Naive thymus-derived CD4-positive, alpha-beta T cell (primary cell): Measurements from ENCODE around the gene WWOX. TPM values are rescaled to one million over a fixed set of nuclear protein-coding genes. Genes with fewer than 3 reads are reported as not detected.
A peak's percentile ranks its signal among the peaks of the same experiment; 100 is the strongest.

ENCODE experiments used
- ATAC-seq: fragments of 150-1000 bp; cut with Tn5 transposase; 2 replicates; pipeline ENCODE4 v1.10.0; 2021; ENCODE audit warnings: mild to moderate bottlenecking, moderate library complexity
- CTCF ChIA-PET: fragments of 350-600 bp; sonication (Branson Sonifier 250); formaldehyde crosslinking; loops from one replicate; lab custom pipeline; 2021; ENCODE audit warnings: antibody characterized with exemption; lab: Charles Lee
- POLR2A ChIA-PET: fragments of 350-600 bp; sonication (Branson Sonifier 250); formaldehyde crosslinking; loops from one replicate; lab custom pipeline; 2021; ENCODE audit warnings: antibody characterized with exemption, inconsistent platforms; lab: Charles Lee
- DNase-seq, 9 donors: peaks; one replicate each; pipeline versions ENCODE4 v3.0.0 to v3.0.0-alpha.2; 2020 to 2022; ENCODE audit warnings: mixed read lengths in 1 of 9
- H3K27ac ChIP-seq: one replicate; pipeline ENCODE4 v1.7.0; 2013; ENCODE audit warnings: mild to moderate bottlenecking, low read depth, low read length, moderate library complexity
- H3K27me3 ChIP-seq, 2 donors: one replicate each; pipeline ENCODE4 v1.7.0; 2013; ENCODE audit warnings: low read length in 2 of 2, mild to moderate bottlenecking in 2 of 2, moderate library complexity in 2 of 2; ENCODE audit not compliant: control insufficient read depth in 2 of 2, insufficient read depth in 2 of 2
- H3K36me3 ChIP-seq, 3 experiments: 1 replicate in 2 of 3; 2 replicates in 1 of 3; pipeline ENCODE4 v1.7.0; 2013; ENCODE audit warnings: low read length in 3 of 3, mild to moderate bottlenecking in 3 of 3, moderate library complexity in 1 of 3; ENCODE audit not compliant: insufficient read depth in 3 of 3, control insufficient read depth in 2 of 3
- H3K4me1 ChIP-seq, 2 donors: one replicate each; pipeline ENCODE4 v1.7.0; 2013; ENCODE audit warnings: low read length in 2 of 2, mild to moderate bottlenecking in 2 of 2, moderate library complexity in 1 of 2; ENCODE audit not compliant: control insufficient read depth in 2 of 2, insufficient read depth in 2 of 2
- H3K4me3 ChIP-seq: 2 replicates; pipeline ENCODE4 v1.7.0; 2013; ENCODE audit warnings: mild to moderate bottlenecking, low read length
- H3K9me3 ChIP-seq, 3 experiments: 1 replicate in 2 of 3; 2 replicates in 1 of 3; pipeline ENCODE4 v1.7.0; 2013; ENCODE audit warnings: low read length in 3 of 3; ENCODE audit not compliant: control insufficient read depth in 2 of 3
- H3K27ac Mint-ChIP-seq, 9 donors: one replicate each; pipeline ENCODE4 v1.8.0; 2020 to 2022; ENCODE audit warnings: mixed read lengths in 9 of 9, mild to moderate bottlenecking in 8 of 9, moderate library complexity in 5 of 9, inconsistent platforms in 2 of 9
- H3K27me3 Mint-ChIP-seq, 5 donors: one replicate each; pipeline ENCODE4 v1.8.0; 2021 to 2022; ENCODE audit warnings: mixed read lengths in 5 of 5, mild to moderate bottlenecking in 1 of 5
- H3K36me3 Mint-ChIP-seq, 5 donors: one replicate each; pipeline ENCODE4 v1.8.0; 2020 to 2022; ENCODE audit warnings: mixed read lengths in 5 of 5, mild to moderate bottlenecking in 3 of 5, inconsistent platforms in 1 of 5
- H3K4me1 Mint-ChIP-seq, 7 donors: one replicate each; pipeline ENCODE4 v1.8.0; 2020 to 2022; ENCODE audit warnings: mixed read lengths in 7 of 7, mild to moderate bottlenecking in 3 of 7, inconsistent platforms in 1 of 7
- H3K4me3 Mint-ChIP-seq, 10 donors: one replicate each; pipeline ENCODE4 v1.8.0; 2020 to 2022; ENCODE audit warnings: mild to moderate bottlenecking in 10 of 10, mixed read lengths in 10 of 10, moderate library complexity in 6 of 10, inconsistent platforms in 2 of 10
- H3K9me3 Mint-ChIP-seq, 11 donors: one replicate each; pipeline ENCODE4 v1.8.0; 2020 to 2022; ENCODE audit warnings: mixed read lengths in 11 of 11, mild to moderate bottlenecking in 4 of 11, inconsistent platforms in 1 of 11, moderate library complexity in 1 of 11
- intact Hi-C, 2 donors: fragments of 100-400 bp; cut with micrococcal nuclease; formaldehyde crosslinking; loops; one replicate each; pipeline ENCODE4 v1.15.1; 2023
- polyA plus RNA-seq, 2 donors: library from polyadenylated mRNA; unstranded; fragments of 300-500 nt; fragmentation: Illumina TruSeq; gene quantifications; one replicate each; pipeline ENCODE4 v1.2.3, GENCODE V29; 2021
- total RNA-seq, 6 experiments: library from RNA in 5 of 6; stranded (reverse) in 5 of 6; gene quantifications; 1 replicate in 5 of 6; 2 replicates in 1 of 6; pipeline ENCODE4 v1.2.3 and lab custom pipeline; 2021 to 2026

Gene WWOX
- total and polyA plus RNA-seq, 7 experiments from 2014 or later = 13.8 to 31.1 (median 20.8) TPM

DNA sequence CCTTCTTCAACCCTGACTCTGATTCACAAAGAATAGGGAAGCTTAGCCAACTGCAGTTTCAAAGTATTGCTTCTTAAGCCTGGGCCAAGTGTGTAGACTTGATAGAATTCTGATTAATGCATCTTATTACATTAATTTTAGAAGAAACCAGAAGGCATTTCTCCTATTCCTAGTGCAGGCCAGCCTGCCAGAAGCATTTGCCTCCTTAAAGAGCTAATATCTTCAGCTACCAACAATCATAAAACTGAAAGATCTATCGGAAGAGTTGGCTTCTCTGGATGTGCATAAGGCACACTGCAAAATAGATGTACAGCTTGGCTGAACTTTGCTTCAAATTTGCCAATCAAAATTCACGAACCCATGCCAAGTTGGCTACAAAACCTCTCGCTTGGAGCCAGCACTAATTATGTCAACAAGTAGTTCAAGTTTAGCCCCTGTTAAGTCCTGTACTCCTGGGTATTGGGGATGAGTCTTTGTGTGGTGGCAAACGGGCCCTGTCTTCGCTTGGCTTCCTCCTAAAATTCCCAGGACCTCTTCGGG lies 717.8 kb downstream of the WWOX start:
- Mint-ChIP-seq H3K4me3 (no peak overlapping the region), H3K9me3 (peaks cover 0 to 2% (median 0%) of the 10 kb centered on the region in 11 donors), H3K36me3 (peaks cover 0 to 3% (median 0%) of the 10 kb centered on the region in 5 donors), H3K27ac (no peak overlapping the region), H3K27me3 (no peaks in the 10 kb centered on the region), H3K4me1 (no peaks in the 10 kb centered on the region)
- POLR2A ChIA-PET = no interaction called here
- H3K9me3 ChIP-seq = no peaks in the 10 kb centered on the region
- CTCF ChIA-PET = no interaction called here
- H3K4me1 ChIP-seq = no peaks in the 10 kb centered on the region
- intact Hi-C loops = no loop called here
- no peak overlapping the region for H3K27ac ChIP-seq
- H3K27me3 ChIP-seq = no peaks in the 10 kb centered on the region
- no peak for DNase-seq
- H3K4me3 ChIP-seq = no peak overlapping the region
- ATAC-seq = no peak
- H3K36me3 ChIP-seq = no peaks in the 10 kb centered on the region

DNA sequence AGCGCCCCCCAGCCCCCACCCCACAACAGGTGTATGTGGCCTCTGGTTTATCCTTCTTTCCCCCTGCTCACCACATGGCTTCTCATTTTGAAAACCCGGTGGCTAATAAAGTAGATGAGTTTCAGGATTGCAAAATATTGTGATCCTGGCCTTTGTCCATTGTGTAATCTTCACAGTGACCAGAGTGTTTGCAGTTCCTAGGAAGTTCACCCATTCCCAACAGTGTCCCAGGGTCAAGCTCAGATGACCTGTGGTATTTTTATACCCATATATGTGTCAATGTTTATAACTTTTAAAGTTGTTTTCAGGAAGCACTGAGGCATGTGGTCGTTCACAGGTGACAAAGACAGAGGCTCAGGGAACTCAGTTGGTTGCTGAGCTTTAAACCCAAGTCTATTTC lies 721.9 kb downstream of the WWOX start:
- no peak overlapping the region for H3K27ac ChIP-seq
- no peak for ATAC-seq
- H3K4me1 ChIP-seq = no peaks in the 10 kb centered on the region
- Mint-ChIP-seq H3K36me3 (peaks cover 0 to 12% (median 1%) of the 10 kb centered on the region in 5 donors), H3K27ac (peak overlapping the region in 1 of 9 donors; percentile 51), H3K4me3 (no peak overlapping the region), H3K27me3 (no peaks in the 10 kb centered on the region), H3K4me1 (no peaks in the 10 kb centered on the region), H3K9me3 (peaks cover 0 to 4% (median 0%) of the 10 kb centered on the region in 11 donors)
- no peak overlapping the region for H3K4me3 ChIP-seq
- DNase-seq = no peak
- H3K9me3 ChIP-seq = no peaks in the 10 kb centered on the region
- CTCF ChIA-PET = no interaction called here
- POLR2A ChIA-PET = no interaction called here
- H3K36me3 ChIP-seq = no peaks in the 10 kb centered on the region
- intact Hi-C loops = no loop called here
- H3K27me3 ChIP-seq = no peaks in the 10 kb centered on the region

- POLR2A ChIA-PET = interaction anchor here (0.6 kb wide), 1 partner anchor 63 kb away, joined by 6 read pairs; no protein-coding TSS in a partner anchor
Measured at GRCh38 chr16:78822509-78822908, 723.1 kb downstream of the WWOX start.

GRCh38 chr16:78823027-78823426 lies 723.6 kb downstream of the WWOX start:
- ATAC-seq = no peak
- intact Hi-C loops = no loop called here
- H3K27me3 ChIP-seq = no peaks in the 10 kb centered on the region
- no peak overlapping the region for H3K27ac ChIP-seq
- no peaks in the 10 kb centered on the region for H3K4me1 ChIP-seq
- Mint-ChIP-seq H3K27ac (no peak overlapping the region), H3K4me3 (no peak overlapping the region), H3K9me3 (peaks cover 0 to 4% (median 0%) of the 10 kb centered on the region in 11 donors), H3K36me3 (peaks cover 0 to 8% (median 4%) of the 10 kb centered on the region in 5 donors), H3K4me1 (no peaks in the 10 kb centered on the region), H3K27me3 (no peaks in the 10 kb centered on the region)
- H3K4me3 ChIP-seq = no peak overlapping the region
- ChIA-PET POLR2A (no interaction called here), CTCF (interaction anchor here (0.6 kb wide), 1 partner anchor 779 kb away, joined by 7 read pairs; no protein-coding TSS in a partner anchor)
- no peaks in the 10 kb centered on the region for H3K9me3 ChIP-seq
- no peak for DNase-seq
- no peaks in the 10 kb centered on the region for H3K36me3 ChIP-seq

More at GRCh38 chr16:78822509-78822908, 723.1 kb downstream of the WWOX start:
- peaks cover 0 to 4% (median 0%) of the 10 kb centered on the region in 11 donors for H3K9me3 Mint-ChIP-seq
- H3K27me3 Mint-ChIP-seq = no peaks in the 10 kb centered on the region
- Histone ChIP-seq H3K9me3 (no peaks in the 10 kb centered on the region), H3K27ac (no peak overlapping the region), H3K27me3 (no peaks in the 10 kb centered on the region), H3K4me3 (no peak overlapping the region), H3K36me3 (no peaks in the 10 kb centered on the region), H3K4me1 (no peaks in the 10 kb centered on the region)
- ATAC-seq (no peak), DNase-seq (no peak)
- CTCF ChIA-PET = no interaction called here
- H3K4me1 Mint-ChIP-seq = no peaks in the 10 kb centered on the region
- H3K27ac Mint-ChIP-seq = no peak overlapping the region
- H3K4me3 Mint-ChIP-seq = no peak overlapping the region
- peaks cover 0 to 11% (median 4%) of the 10 kb centered on the region in 5 donors for H3K36me3 Mint-ChIP-seq
- intact Hi-C loops = no loop called here

GRCh38 chr16:78829280-78829679 lies 729.8 kb downstream of the WWOX start:
- Histone ChIP-seq H3K36me3 (no peaks in the 10 kb centered on the region), H3K4me3 (no peak overlapping the region), H3K9me3 (no peaks in the 10 kb centered on the region), H3K27ac (no peak overlapping the region), H3K27me3 (no peaks in the 10 kb centered on the region), H3K4me1 (no peaks in the 10 kb centered on the region)
- H3K27ac Mint-ChIP-seq = no peak overlapping the region
- H3K4me1 Mint-ChIP-seq = no peaks in the 10 kb centered on the region
- intact Hi-C loops = no loop called here
- ATAC-seq (no peak), DNase-seq (no peak)
- peaks cover 0 to 3% (median 0%) of the 10 kb centered on the region in 11 donors for H3K9me3 Mint-ChIP-seq
- no peaks in the 10 kb centered on the region for H3K27me3 Mint-ChIP-seq
- peaks cover 0 to 4% (median 3%) of the 10 kb centered on the region in 5 donors for H3K36me3 Mint-ChIP-seq
- CTCF ChIA-PET = no interaction called here
- POLR2A ChIA-PET = no interaction called here
- H3K4me3 Mint-ChIP-seq = no peak overlapping the region

- H3K27ac Mint-ChIP-seq = no peak overlapping the region
- ATAC-seq (no peak), DNase-seq (no peak)
- H3K4me3 Mint-ChIP-seq = no peak overlapping the region
- ChIA-PET POLR2A (no interaction called here), CTCF (no interaction called here)
- intact Hi-C loops = no loop called here
- Histone ChIP-seq H3K4me1 (no peaks in the 10 kb centered on the region), H3K36me3 (no peaks in the 10 kb centered on the region), H3K27ac (no peak overlapping the region), H3K4me3 (no peak overlapping the region), H3K9me3 (no peaks in the 10 kb centered on the region), H3K27me3 (no peaks in the 10 kb centered on the region)
- H3K4me1 Mint-ChIP-seq = no peaks in the 10 kb centered on the region
- H3K27me3 Mint-ChIP-seq = no peaks in the 10 kb centered on the region
- H3K36me3 Mint-ChIP-seq = peaks cover 0 to 4% (median 0%) of the 10 kb centered on the region in 5 donors
- peaks cover 0 to 2% (median 0%) of the 10 kb centered on the region in 11 donors for H3K9me3 Mint-ChIP-seq
Measured at GRCh38 chr16:78830599-78830998, 731.1 kb downstream of the WWOX start.

- ATAC-seq = no peak
- H3K36me3 Mint-ChIP-seq = peaks cover 0 to 1% (median 0%) of the 10 kb centered on the region in 5 donors
- H3K36me3 ChIP-seq = no peaks in the 10 kb centered on the region
- no peaks in the 10 kb centered on the region for H3K4me1 ChIP-seq
- H3K4me3 Mint-ChIP-seq = no peak overlapping the region
- no peak for DNase-seq
- ChIA-PET POLR2A (no interaction called here), CTCF (no interaction called here)
- intact Hi-C loops = no loop called here
- H3K4me3 ChIP-seq = no peak overlapping the region
- peaks cover 0 to 5% (median 0%) of the 10 kb centered on the region in 7 donors for H3K4me1 Mint-ChIP-seq
- no peaks in the 10 kb centered on the region for H3K27me3 ChIP-seq
- H3K27ac ChIP-seq = no peak overlapping the region
- H3K27me3 Mint-ChIP-seq = no peaks in the 10 kb centered on the region
- H3K9me3 ChIP-seq = no peaks in the 10 kb centered on the region
- peaks cover 0 to 2% (median 0%) of the 10 kb centered on the region in 11 donors for H3K9me3 Mint-ChIP-seq
- no peak overlapping the region for H3K27ac Mint-ChIP-seq
Measured at GRCh38 chr16:78832100-78832499, 732.6 kb downstream of the WWOX start.
